Left ventricle myocardium inferior (tissue), 1 donor: ENCODE data around the gene RABGAP1. TPM values are rescaled to one million over a fixed set of nuclear protein-coding genes. Genes with fewer than 3 reads are reported as not detected.

Experiments used
- DNase-seq: peaks from one replicate; pipeline ENCODE4 v3.0.0-alpha.2; 2020
- H3K27ac ChIP-seq: fragments of 200-600 bp; replicated peaks from 2 replicates; pipeline ENCODE4 v1.8.0; 2021
- H3K27me3 ChIP-seq: fragments of 200-600 bp; 2 replicates; pipeline ENCODE4 v1.8.0; 2021; ENCODE audit warnings: low read depth
- H3K36me3 ChIP-seq: fragments of 200-600 bp; 2 replicates; pipeline ENCODE4 v1.8.0; 2021
- H3K4me1 ChIP-seq: fragments of 200-600 bp; 2 replicates; pipeline ENCODE4 v1.8.0; 2021
- H3K4me3 ChIP-seq: fragments of 200-600 bp; 2 replicates; pipeline ENCODE4 v1.8.0; 2021; ENCODE audit warnings: mild to moderate bottlenecking, moderate library complexity
- H3K9me3 ChIP-seq: fragments of 200-600 bp; replicated peaks from 2 replicates; pipeline ENCODE4 v1.8.0; 2021
- intact Hi-C: fragments of 100-400 bp; cut with micrococcal nuclease; formaldehyde crosslinking; loops from one replicate; pipeline ENCODE4 v1.11.0; 2022
- total RNA-seq: library from RNA; stranded (reverse); fragmentation: NEBNext Ultra II Directional; extraction: Animal tissue kit (Norgen Biotek cat#: 25700); gene quantifications from one replicate; pipeline ENCODE4 v1.2.1, GENCODE V29; 2021
- TF ChIP-seq, protein P1 (sequence below): fragments of 200-600 bp; IDR thresholded peaks from 2 replicates; pipeline ENCODE4 v1.8.0; 2021; ENCODE audit warnings: antibody characterized with exemption, mild to moderate bottlenecking, borderline replicate concordance
- donor health status: DM: no; HTN: yes; CAD: no; lungs with severe emphysema.

RABGAP1 gene
- total RNA-seq, 1 donor from 2014 or later = 48.2 TPM

DNA sequence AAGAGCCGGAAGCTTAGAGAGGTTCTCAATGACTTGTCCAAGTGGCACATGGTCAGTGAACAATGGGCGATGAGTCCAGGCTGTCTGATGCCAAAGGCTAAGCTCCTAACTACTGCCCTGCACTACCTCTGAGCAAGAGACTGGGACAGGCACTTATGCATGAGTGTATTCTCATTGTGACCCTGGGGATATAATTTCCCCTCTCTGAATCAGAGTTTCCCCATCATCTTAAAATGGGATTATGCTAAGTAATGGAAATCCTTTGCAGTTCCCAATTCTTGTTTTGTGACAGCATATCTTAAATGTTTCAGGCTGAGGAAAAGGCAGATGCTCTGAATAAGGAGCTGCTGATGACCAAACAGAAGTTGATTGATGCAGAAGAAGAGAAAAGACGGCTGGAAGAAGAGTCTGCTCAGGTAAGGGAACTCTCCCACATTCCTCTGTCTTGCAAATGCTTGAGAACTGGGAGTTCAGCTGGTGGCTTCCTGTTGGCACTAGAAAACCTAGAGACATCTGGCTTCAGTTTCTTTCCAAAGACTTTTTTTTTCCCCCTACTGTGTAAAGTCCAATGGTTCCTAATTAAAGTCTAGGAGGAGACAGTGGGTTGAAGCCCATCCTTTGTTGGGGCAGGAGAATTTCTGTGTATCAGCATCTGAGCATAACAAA is 156.7 kb downstream of the RABGAP1 start:
- no peak overlapping the region for H3K4me3 ChIP-seq
- no peaks in the 10 kb centered on the region for H3K27me3 ChIP-seq
- no peak for DNase-seq
- no peaks in the 10 kb centered on the region for H3K4me1 ChIP-seq
- intact Hi-C loops = no loop called here
- H3K27ac ChIP-seq = no peak overlapping the region
- TF ChIP-seq, protein P1, sequence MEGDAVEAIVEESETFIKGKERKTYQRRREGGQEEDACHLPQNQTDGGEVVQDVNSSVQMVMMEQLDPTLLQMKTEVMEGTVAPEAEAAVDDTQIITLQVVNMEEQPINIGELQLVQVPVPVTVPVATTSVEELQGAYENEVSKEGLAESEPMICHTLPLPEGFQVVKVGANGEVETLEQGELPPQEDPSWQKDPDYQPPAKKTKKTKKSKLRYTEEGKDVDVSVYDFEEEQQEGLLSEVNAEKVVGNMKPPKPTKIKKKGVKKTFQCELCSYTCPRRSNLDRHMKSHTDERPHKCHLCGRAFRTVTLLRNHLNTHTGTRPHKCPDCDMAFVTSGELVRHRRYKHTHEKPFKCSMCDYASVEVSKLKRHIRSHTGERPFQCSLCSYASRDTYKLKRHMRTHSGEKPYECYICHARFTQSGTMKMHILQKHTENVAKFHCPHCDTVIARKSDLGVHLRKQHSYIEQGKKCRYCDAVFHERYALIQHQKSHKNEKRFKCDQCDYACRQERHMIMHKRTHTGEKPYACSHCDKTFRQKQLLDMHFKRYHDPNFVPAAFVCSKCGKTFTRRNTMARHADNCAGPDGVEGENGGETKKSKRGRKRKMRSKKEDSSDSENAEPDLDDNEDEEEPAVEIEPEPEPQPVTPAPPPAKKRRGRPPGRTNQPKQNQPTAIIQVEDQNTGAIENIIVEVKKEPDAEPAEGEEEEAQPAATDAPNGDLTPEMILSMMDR = no peak
- peaks cover 90% of the 10 kb centered on the region for H3K36me3 ChIP-seq
- H3K9me3 ChIP-seq = no peaks in the 10 kb centered on the region

DNA sequence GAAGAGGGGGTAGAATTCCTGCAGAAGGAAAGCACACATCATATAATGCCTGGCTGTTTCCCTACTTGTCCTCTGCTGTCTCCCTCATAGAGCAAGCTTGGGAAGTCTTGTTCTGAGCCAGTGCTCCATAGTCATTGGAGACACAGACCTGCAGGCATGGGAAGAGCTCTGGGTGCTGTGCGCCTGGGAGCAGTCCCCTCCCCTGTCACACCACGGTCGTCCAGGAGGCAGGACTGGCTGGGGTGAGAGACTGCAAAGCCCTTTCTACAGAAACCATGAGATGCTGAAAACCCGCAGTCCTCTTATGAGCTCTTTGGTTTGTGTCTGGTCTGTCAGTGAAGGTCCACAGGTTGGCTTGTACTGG is 157.3 kb downstream of the RABGAP1 start:
- H3K4me3 ChIP-seq = no peak overlapping the region
- H3K36me3 ChIP-seq = peaks cover 90% of the 10 kb centered on the region
- intact Hi-C loops = no loop called here
- no peaks in the 10 kb centered on the region for H3K27me3 ChIP-seq
- no peak overlapping the region for H3K27ac ChIP-seq
- TF ChIP-seq, protein P1 = no peak
- H3K4me1 ChIP-seq = no peaks in the 10 kb centered on the region
- no peak for DNase-seq
- no peaks in the 10 kb centered on the region for H3K9me3 ChIP-seq

DNA sequence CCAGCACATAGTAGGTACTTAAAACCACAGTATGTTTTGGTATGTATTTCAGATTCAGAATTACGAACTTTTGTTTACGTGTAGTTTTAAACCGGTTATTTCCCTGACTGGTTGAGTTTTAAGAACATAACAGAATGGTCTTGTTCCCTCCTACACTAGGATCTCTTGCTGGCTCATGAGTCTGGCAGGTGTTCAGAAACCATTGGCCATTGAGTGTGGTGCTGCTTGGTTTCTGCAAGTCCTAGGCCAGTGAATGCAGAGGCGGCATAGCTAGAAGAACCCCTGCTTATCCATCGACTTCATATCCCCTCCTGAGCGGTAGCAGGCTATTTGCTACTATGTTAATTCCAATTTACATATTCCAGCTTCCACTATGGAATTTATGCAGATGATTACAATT is 158.2 kb downstream of the RABGAP1 start:
- Histone ChIP-seq H3K4me3 (no peak overlapping the region), H3K9me3 (no peaks in the 10 kb centered on the region), H3K27ac (no peak overlapping the region), H3K27me3 (no peaks in the 10 kb centered on the region), H3K4me1 (no peaks in the 10 kb centered on the region), H3K36me3 (peaks cover 86% of the 10 kb centered on the region)
- intact Hi-C loops = no loop called here
- TF ChIP-seq, protein P1 = no peak
- DNase-seq = no peak

DNA sequence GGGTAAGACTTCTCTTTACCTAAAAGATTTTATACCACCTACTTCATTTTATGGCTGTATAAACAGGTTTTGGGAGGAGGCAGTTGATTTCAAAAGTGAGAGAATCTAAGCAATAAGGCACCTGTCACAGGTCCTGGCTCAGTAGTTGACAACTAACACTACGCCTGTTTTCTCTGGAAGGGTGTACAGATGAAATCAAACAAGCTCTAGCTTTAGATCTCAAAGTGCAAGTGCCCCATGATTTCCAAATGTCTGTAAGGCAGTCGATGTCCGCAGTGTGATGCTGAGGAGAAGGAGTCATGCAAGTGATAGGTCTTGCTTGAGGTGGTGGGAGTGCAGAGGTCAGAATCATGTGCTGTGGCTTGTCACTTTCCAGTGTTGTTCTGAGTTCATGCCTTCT is 158.7 kb downstream of the RABGAP1 start:
- H3K9me3 ChIP-seq = no peaks in the 10 kb centered on the region
- H3K4me3 ChIP-seq = no peak overlapping the region
- no peaks in the 10 kb centered on the region for H3K4me1 ChIP-seq
- no peaks in the 10 kb centered on the region for H3K27me3 ChIP-seq
- DNase-seq = no peak
- no peak overlapping the region for H3K27ac ChIP-seq
- H3K36me3 ChIP-seq = peaks cover 88% of the 10 kb centered on the region
- intact Hi-C loops = no loop called here
- TF ChIP-seq, protein P1 = no peak

DNA sequence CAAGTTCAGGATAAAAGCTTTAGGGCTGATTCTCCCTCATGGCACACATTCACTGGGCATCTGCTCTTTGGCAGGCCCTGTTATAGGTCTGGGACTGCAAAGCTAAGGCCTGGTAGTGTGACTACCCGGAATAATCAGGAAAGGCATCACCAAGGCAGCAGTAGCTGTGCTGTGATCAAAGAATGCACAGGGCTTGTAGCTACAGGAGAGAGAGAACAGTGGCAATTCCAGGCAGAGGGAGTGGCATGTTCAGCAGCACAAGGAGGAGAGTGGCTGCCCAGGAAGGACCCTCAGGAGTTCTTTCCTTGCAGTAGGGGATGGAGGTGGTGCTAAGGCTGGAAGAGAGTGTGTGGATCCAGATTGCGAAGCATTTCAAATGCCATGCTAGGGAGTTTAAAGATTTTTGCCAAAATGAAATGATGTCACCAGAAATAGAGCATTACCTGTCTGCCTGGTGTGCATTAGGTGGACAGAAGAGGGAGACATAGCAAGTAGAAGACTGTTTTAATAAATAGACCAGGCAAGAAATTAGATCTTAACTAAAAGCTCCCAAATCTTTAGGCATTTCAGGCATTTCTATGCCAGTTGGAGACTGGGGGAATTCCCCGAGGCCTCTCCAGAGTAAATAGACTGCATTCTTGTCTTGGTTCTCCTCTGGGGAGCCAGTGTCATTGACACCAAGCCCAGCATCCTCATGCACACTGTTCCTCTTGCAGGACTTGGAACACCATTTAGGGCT is 161.7 kb downstream of the RABGAP1 start:
- no peaks in the 10 kb centered on the region for H3K27me3 ChIP-seq
- no peak for DNase-seq
- no peaks in the 10 kb centered on the region for H3K9me3 ChIP-seq
- intact Hi-C loops = loop anchor here (10.0 kb wide), 1 partner anchor 252 kb away; the partner anchor contains the start of gene CRB2
- TF ChIP-seq, protein P1 = peak; percentile 33
- H3K4me3 ChIP-seq = no peak overlapping the region
- no peaks in the 10 kb centered on the region for H3K4me1 ChIP-seq
- H3K27ac ChIP-seq = no peak overlapping the region
- H3K36me3 ChIP-seq = peaks cover 85% of the 10 kb centered on the region
